Activated CD8-positive, alpha-beta T cell treated with anti-CD3 and anti-CD28 coated beads for 36 hours (primary cell): ENCODE measurements around the gene CD74. TPM values are rescaled to one million over a fixed set of nuclear protein-coding genes. Genes with fewer than 3 reads are reported as not detected.

ENCODE experiments used
- ATAC-seq: fragments of 200-7000 bp; cut with Tn5 transposase; one replicate; pipeline ENCODE4 v1.10.0; 2021; ENCODE audit warnings: mild to moderate bottlenecking, moderate library complexity
- CTCF ChIA-PET: fragments of 350-600 bp; sonication (Branson Sonifier 250); formaldehyde crosslinking; loops from one replicate; lab custom pipeline; 2021; ENCODE audit warnings: antibody characterized with exemption; lab: Charles Lee
- POLR2A ChIA-PET: fragments of 350-600 bp; sonication (Branson Sonifier 250); formaldehyde crosslinking; loops from one replicate; lab custom pipeline; 2021; ENCODE audit warnings: antibody characterized with exemption; lab: Charles Lee
- DNase-seq: peaks from one replicate; pipeline ENCODE4 v3.0.0-alpha.2; 2020
- H3K27ac Mint-ChIP-seq: one replicate; pipeline ENCODE4 v1.8.0; 2021; ENCODE audit warnings: mild to moderate bottlenecking, mixed read lengths
- H3K27me3 Mint-ChIP-seq: one replicate; pipeline ENCODE4 v1.8.0; 2021; ENCODE audit warnings: mixed read lengths
- H3K36me3 Mint-ChIP-seq: one replicate; pipeline ENCODE4 v1.8.0; 2021; ENCODE audit warnings: low read depth, mixed read lengths
- H3K4me1 Mint-ChIP-seq: one replicate; pipeline ENCODE4 v1.8.0; 2021; ENCODE audit warnings: low read depth, mixed read lengths
- H3K4me3 Mint-ChIP-seq: one replicate; pipeline ENCODE4 v1.8.0; 2021; ENCODE audit warnings: mild to moderate bottlenecking, moderate library complexity, mixed read lengths
- H3K9me3 Mint-ChIP-seq: one replicate; pipeline ENCODE4 v1.8.0; 2021; ENCODE audit warnings: mixed read lengths
- CTCF ChIP-seq: fragments of 200-600 bp; IDR thresholded peaks from one replicate; pipeline ENCODE4 v1.8.0; 2022; ENCODE audit warnings: antibody characterized with exemption, mild to moderate bottlenecking
- intact Hi-C: fragments of 100-400 bp; cut with micrococcal nuclease; formaldehyde crosslinking; loops from one replicate; pipeline ENCODE4 v1.10.0; 2022
- total RNA-seq, 2 experiments: library from RNA; stranded (reverse); gene quantifications; one replicate each; pipeline ENCODE4 v1.2.3, GENCODE V29; 2021

Gene CD74
- total RNA-seq, 2 experiments from 2014 or later: 277 to 282 TPM

- peaks cover 60% of the 10 kb centered on the region for H3K36me3 Mint-ChIP-seq
- CTCF ChIA-PET: interaction anchor here (1.8 kb wide), 1 partner anchor 11 kb away, joined by 8 read pairs; no protein-coding TSS in a partner anchor
- peaks cover 30% of the 10 kb centered on the region for H3K4me1 Mint-ChIP-seq
- no peak for TF ChIP-seq CTCF
- intact Hi-C loops: no loop called here
- H3K9me3 Mint-ChIP-seq: peaks cover 1% of the 10 kb centered on the region
- H3K4me3 Mint-ChIP-seq: peak overlapping the region; percentile 92
- no peak for DNase-seq
- POLR2A ChIA-PET: interaction anchor here (1.1 to 3.8 kb wide), 8 partner anchors 9 to 43 kb away, joined by 3 to 21 read pairs (median 4); no protein-coding TSS in a partner anchor
- peak overlapping the region; percentile 100 for H3K27ac Mint-ChIP-seq
- H3K27me3 Mint-ChIP-seq: no peaks in the 10 kb centered on the region
- no peak for ATAC-seq
Observed at GRCh38 chr5:150447188-150447587, 34.5 kb upstream of the CD74 start.

GRCh38 chr5:150446583-150446982 is 33.9 kb upstream of the CD74 start:
- Mint-ChIP-seq H3K27me3 (no peaks in the 10 kb centered on the region), H3K27ac (peak overlapping the region; percentile 100), H3K4me3 (peak overlapping the region; percentile 92), H3K36me3 (peaks cover 60% of the 10 kb centered on the region), H3K9me3 (peaks cover 1% of the 10 kb centered on the region), H3K4me1 (peaks cover 30% of the 10 kb centered on the region)
- ChIA-PET CTCF (interaction anchor here (0.7 to 1.8 kb wide), 2 partner anchors 10 to 12 kb away, joined by 3 to 8 read pairs; no protein-coding TSS in a partner anchor), POLR2A (interaction anchor here (0.6 to 3.8 kb wide), 14 partner anchors 10 to 1303 kb away, joined by 3 to 21 read pairs (median 4); partner anchors contain the start of gene CD74)
- intact Hi-C loops: no loop called here
- ATAC-seq: no peak
- no peak for DNase-seq
- no peak for TF ChIP-seq CTCF

DNA sequence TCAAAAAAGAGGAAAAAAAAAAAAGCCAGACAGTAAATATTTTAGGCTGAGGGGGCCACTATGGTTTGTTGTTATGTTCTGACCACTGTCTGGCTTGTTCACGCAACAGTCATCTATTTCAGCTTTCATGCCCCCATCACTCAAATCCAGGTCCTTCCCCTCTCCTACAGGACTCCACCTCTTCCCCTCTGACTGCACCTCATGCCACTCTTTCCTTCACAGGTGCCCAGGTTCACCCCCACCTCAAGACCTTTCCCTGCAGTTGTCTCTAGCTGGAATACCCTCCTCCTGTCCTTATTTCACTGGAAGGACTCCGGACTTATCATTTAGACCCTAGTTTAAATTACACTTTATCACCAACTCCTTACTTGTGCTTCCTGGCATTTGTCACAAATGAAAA is 33.4 kb upstream of the CD74 start:
- Mint-ChIP-seq H3K4me1 (peaks cover 30% of the 10 kb centered on the region), H3K36me3 (peaks cover 60% of the 10 kb centered on the region), H3K27me3 (no peaks in the 10 kb centered on the region), H3K27ac (peak overlapping the region; percentile 100), H3K4me3 (peak overlapping the region; percentile 92), H3K9me3 (peaks cover 1% of the 10 kb centered on the region)
- ChIA-PET POLR2A (interaction anchor here (0.6 to 3.8 kb wide), 15 partner anchors 9 to 1303 kb away, joined by 3 to 21 read pairs (median 4); partner anchors contain the start of gene CD74), CTCF (interaction anchor here (0.7 to 1.9 kb wide), 2 partner anchors 10 to 12 kb away, joined by 3 to 8 read pairs (median 7); no protein-coding TSS in a partner anchor)
- no peak for TF ChIP-seq CTCF
- DNase-seq: no peak
- ATAC-seq: no peak
- intact Hi-C loops: no loop called here

DNA sequence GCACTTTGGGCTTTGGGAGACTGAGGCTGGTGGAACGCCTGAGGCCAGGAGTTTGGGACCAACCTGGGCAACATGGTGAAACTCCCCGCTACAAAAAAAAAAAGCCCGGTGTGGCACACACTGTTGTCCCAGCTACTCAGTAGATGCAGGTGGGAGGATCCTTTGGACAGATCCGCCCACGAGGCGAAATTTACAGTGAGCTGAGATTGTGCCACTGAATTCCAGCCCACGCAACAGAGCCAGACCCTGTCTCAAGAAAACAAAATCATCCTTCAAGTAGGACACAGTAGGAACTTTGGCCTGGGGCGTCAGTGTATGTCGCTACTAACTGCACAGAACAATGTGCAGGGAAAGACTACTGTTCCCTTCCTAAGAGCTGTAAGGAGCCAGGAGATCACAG is 32.1 kb upstream of the CD74 start:
- Mint-ChIP-seq H3K4me1 (peaks cover 30% of the 10 kb centered on the region), H3K27ac (peak overlapping the region; percentile 52), H3K4me3 (no peak overlapping the region), H3K27me3 (no peaks in the 10 kb centered on the region), H3K36me3 (peaks cover 60% of the 10 kb centered on the region), H3K9me3 (no peaks in the 10 kb centered on the region)
- no peak for ATAC-seq
- intact Hi-C loops: no loop called here
- DNase-seq: no peak
- no peak for TF ChIP-seq CTCF
- CTCF ChIA-PET: interaction anchor here (1.0 to 1.9 kb wide), 3 partner anchors 9 to 66 kb away, joined by 3 to 7 read pairs (median 3); partner anchors contain the start of gene CD74
- POLR2A ChIA-PET: interaction anchor here (0.6 to 3.8 kb wide), 11 partner anchors 8 to 84 kb away, joined by 3 to 21 read pairs (median 4); partner anchors contain the start of gene CD74
